ENCODE measurements around the gene MPZL3.

The MPZL3 gene

GRCh38 chr11:118258410-118258809 is 6.2 kb upstream of the MPZL3 start:
- no peak overlapping the region for H3K4me3 ChIP-seq
- TF ChIP-seq, protein P1, sequence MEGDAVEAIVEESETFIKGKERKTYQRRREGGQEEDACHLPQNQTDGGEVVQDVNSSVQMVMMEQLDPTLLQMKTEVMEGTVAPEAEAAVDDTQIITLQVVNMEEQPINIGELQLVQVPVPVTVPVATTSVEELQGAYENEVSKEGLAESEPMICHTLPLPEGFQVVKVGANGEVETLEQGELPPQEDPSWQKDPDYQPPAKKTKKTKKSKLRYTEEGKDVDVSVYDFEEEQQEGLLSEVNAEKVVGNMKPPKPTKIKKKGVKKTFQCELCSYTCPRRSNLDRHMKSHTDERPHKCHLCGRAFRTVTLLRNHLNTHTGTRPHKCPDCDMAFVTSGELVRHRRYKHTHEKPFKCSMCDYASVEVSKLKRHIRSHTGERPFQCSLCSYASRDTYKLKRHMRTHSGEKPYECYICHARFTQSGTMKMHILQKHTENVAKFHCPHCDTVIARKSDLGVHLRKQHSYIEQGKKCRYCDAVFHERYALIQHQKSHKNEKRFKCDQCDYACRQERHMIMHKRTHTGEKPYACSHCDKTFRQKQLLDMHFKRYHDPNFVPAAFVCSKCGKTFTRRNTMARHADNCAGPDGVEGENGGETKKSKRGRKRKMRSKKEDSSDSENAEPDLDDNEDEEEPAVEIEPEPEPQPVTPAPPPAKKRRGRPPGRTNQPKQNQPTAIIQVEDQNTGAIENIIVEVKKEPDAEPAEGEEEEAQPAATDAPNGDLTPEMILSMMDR (IDR thresholded peaks at IDR 0.05): no peak
- no peak for DNase-seq (ENCODE audit: low spot score)
- H3K27ac ChIP-seq: no peak overlapping the region

DNA sequence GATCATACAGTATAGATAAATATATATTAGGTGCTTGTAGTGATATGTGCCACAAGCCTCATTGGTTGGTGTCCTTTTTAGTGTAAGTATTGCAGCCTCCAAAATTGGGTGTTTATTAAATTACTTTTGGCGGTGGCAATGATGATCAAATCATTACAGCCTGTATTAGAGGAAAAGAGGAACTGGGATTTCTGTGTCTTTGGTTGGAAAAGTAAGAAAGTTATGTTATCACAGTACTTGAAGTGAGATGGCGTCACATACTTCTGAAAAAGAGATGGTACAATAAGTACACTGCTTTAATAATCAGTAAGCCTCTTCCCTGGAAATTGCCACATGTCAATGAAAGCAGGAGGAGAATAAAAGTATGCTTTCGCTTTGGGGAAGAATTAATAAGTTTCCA is 523 bp upstream of the MPZL3 start:
- H3K4me3 ChIP-seq: peak overlapping the region; percentile 77
- H3K27ac ChIP-seq: no peak overlapping the region
- DNase-seq (ENCODE audit: low spot score): no peak
- TF ChIP-seq, protein P1 (IDR thresholded peaks at IDR 0.05): no peak

GRCh38 chr11:118247041-118247440 is 5.1 kb downstream of the MPZL3 start:
- TF ChIP-seq, protein P1 (IDR thresholded peaks at IDR 0.05): no peak
- Histone ChIP-seq H3K27ac (no peak overlapping the region), H3K4me3 (no peak overlapping the region)
- DNase-seq (ENCODE audit: low spot score): no peak

GRCh38 chr11:118245936-118246562 is 6.1 kb downstream of the MPZL3 start:
- DNase-seq (ENCODE audit: low spot score): no peak
- no peak overlapping the region for H3K27ac ChIP-seq
- TF ChIP-seq, protein P1 (IDR thresholded peaks at IDR 0.05): no peak
- no peak overlapping the region for H3K4me3 ChIP-seq

DNA sequence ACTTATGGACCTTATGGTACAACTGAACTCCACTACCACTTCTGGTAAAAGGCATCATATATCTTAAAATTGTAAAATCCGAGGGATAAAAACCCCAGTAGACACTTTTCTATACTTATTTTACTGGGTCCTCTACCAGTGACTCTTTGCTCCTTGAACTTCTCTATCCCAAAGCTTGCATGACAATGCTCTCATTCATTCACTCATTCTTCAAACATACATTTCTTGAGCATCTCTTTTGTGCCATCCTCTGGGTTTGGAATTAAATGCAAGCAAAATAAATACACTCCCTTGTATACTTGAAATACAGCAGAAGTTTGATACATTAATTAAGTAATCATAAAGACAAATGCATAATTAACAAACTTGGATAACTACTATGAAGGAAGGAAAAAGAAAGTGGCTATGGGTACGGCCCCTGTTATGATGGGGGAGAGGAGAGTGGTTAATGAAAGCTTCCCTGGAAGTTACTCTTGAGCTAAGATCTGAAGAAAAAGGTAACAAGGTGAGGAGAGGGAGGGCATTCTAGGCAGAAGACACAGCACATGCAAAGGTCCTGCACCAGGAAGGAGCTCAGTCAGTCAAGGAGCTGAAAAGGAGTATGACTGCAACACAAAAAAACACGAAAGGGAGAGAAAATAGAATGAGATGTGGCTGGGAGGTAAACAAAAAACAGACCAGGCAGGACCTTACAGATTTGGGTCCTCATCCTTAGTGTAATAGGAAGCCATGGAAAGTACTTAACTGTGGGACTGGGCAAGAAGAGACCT is 8.0 kb downstream of the MPZL3 start:
- no peak overlapping the region for H3K4me3 ChIP-seq
- DNase-seq (ENCODE audit: low spot score): no peak
- no peak overlapping the region for H3K27ac ChIP-seq
- TF ChIP-seq, protein P1 (IDR thresholded peaks at IDR 0.05): no peak

DNA sequence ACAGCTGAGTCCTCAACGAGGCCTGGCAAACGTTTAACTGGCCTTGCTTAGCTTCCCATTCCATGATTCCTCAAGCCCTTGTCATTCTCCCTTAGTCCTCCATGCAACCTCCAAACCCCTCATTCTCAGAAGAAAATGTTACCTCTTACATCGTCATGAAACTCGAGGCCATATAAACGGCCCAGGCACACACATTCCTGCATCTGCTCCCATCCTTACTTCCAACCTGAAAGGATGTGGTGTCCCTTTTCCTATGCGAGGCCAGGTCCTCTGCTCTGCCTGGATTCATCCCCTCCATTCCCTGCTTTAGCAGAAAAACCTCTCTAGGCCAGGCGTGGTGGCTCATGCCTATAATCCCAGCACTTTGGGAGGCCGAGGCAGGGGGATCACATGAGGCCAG is 9.0 kb downstream of the MPZL3 start:
- no peak overlapping the region for H3K27ac ChIP-seq
- TF ChIP-seq, protein P1 (IDR thresholded peaks at IDR 0.05): no peak
- DNase-seq (ENCODE audit: low spot score): no peak
- no peak overlapping the region for H3K4me3 ChIP-seq

GRCh38 chr11:118241764-118242098 is 10.4 kb downstream of the MPZL3 start:
- H3K4me3 ChIP-seq: no peak overlapping the region
- peak overlapping the region in 1 of 2 donors; percentile 76 for H3K27ac ChIP-seq
- TF ChIP-seq, protein P1 (IDR thresholded peaks at IDR 0.05): no peak
- DNase-seq (ENCODE audit: low spot score): no peak
